ENCODE data around the gene DBF4. TPM values are rescaled to one million over a fixed set of nuclear protein-coding genes. Genes with fewer than 3 reads are reported as not detected.
A peak's percentile ranks its signal among the peaks of the same experiment; 100 is the strongest.
"Not testable (repeated sequence)": the region's sequence is repeated elsewhere in the genome, so short reads cannot be mapped to it uniquely, and the experiment has no call there.

DBF4 gene
- total and polyA plus RNA-seq, 10 of the 15 experiments (the other 5 are each of a cell fraction or from before 2014, with no cell fraction given): 29.3 to 89.8 (median 62.4) TPM

DNA sequence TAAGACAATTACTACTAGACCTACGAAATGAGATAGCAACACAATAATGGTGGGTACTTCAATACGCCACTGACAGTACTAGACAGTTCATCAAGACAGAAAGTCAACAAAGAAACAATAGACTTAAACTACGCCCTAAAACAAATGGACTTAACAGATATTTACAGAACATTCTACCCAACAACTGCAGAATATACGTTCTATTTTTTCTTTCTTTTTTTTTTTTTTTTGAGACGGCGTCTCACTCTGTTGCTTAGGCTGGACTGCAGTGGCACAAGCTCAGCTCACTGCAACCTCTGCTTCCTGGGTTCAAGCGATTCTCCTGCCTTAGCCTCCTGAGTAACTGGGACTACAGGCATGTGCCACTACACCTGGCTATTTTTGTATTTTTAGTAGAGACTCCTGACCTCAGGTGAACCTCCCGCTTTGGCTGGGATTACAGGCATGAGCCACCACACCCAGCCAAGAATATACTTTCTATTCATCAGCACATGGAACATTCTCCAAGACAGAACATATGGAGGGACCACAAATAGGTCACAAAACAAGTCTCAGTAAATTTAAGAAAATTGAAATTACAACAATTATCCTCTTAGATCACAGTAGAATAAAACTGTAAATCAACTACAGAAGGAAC, 46.6 kb downstream of the DBF4 start:
- BruUV-seq (replicated peaks); H3K27ac ChIP-seq (ENCODE audit: control insufficient read depth, insufficient read depth); H3K4me1 ChIP-seq (ENCODE audit: control insufficient read depth, insufficient read depth, low read length); H3K27me3 ChIP-seq (replicated peaks in 1 of 2; ENCODE audit: control insufficient read depth in 2 of 2, insufficient read depth in 2 of 2, low read length in 1 of 2); in situ Hi-C loops (cut with MboI); FAIRE-seq; H3K36me3 ChIP-seq (ENCODE audit: control insufficient read depth in 2 of 2, insufficient read depth in 2 of 2, low read length in 1 of 2); H3K9me3 ChIP-seq (replicated peaks; ENCODE audit: control insufficient read depth, insufficient read depth, low read length); ATAC-seq; DNase-seq (ENCODE audit: low read depth, low spot score); H3K9ac ChIP-seq (ENCODE audit: control insufficient read depth, insufficient read depth, low read length); H4K20me1 ChIP-seq (ENCODE audit: control insufficient read depth, insufficient read depth): not testable (repeated sequence)
- Histone ChIP-seq H3K4me3 (peak overlapping the region; percentile 30; the same call in 1 of the 2 replicates), H3K79me2 (ENCODE audit: control insufficient read depth, insufficient read depth, low read length) (peaks cover 24% of the 10 kb centered on the region), H2AFZ (ENCODE audit: control insufficient read depth, low read depth, low read length) (peak overlapping the region; percentile 67), H3K4me2 (ENCODE audit: control insufficient read depth, insufficient read depth) (peak overlapping the region; percentile 59; the same call in 1 of the 2 replicates)
- CTCF ChIA-PET: interaction anchor here (0.6 to 4.7 kb wide), 4 partner anchors 37 to 247 kb away, joined by 3 to 14 read pairs (median 4); no protein-coding TSS in a partner anchor
- POLR2A ChIA-PET: interaction anchor here (0.7 to 2.0 kb wide), 2 partner anchors 11 to 155 kb away, joined by 3 to 7 read pairs; partner anchors contain the start of gene ADAM22
- RAD21 ChIA-PET (ENCODE audit: unreplicated experiment): interaction anchor here (0.7 to 4.8 kb wide), 6 partner anchors 11 to 189 kb away, joined by 3 to 49 read pairs (median 4); partner anchors contain the start of gene ADAM22
- TF ChIP-seq, protein P1, sequence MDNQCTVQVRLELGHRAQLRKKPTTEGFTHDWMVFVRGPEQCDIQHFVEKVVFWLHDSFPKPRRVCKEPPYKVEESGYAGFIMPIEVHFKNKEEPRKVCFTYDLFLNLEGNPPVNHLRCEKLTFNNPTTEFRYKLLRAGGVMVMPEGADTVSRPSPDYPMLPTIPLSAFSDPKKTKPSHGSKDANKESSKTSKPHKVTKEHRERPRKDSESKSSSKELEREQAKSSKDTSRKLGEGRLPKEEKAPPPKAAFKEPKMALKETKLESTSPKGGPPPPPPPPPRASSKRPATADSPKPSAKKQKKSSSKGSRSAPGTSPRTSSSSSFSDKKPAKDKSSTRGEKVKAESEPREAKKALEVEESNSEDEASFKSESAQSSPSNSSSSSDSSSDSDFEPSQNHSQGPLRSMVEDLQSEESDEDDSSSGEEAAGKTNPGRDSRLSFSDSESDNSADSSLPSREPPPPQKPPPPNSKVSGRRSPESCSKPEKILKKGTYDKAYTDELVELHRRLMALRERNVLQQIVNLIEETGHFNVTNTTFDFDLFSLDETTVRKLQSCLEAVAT (IDR thresholded peaks at IDR 0.05): peak; percentile 92
- SMC1A ChIA-PET (ENCODE audit: uncharacterized antibody, unreplicated experiment): interaction anchor here (0.7 to 1.5 kb wide), 6 partner anchors 11 to 330 kb away, joined by 3 to 5 read pairs (median 4); partner anchors contain the start of gene ADAM22
- 94% methylated on average over 8 of the region's 8 CpGs for WGBS (ENCODE audit: insufficient coverage, insufficient replicate concordance, low lambda C conversion rate, missing lambda C conversion rate)
- intact Hi-C loops (cut with micrococcal nuclease; ENCODE audit: unreplicated experiment): loop anchor here (10.0 kb wide), 1 partner anchor 578 kb away; the partner anchor contains the start of gene CROT

Measured in GM12878 (cell line).